Endothelial cell of umbilical vein (primary cell): ENCODE data around the gene ATP10B.

Source experiments
- CTCF ChIP-seq, 2 donors: IDR thresholded peaks; 1 replicate in 1 of 2; 2 replicates in 1 of 2; pipeline ENCODE4 v1.5.1; 2011; ENCODE audit warnings: low read length in 2 of 2, mild to moderate bottlenecking in 2 of 2, moderate library complexity in 2 of 2, control low read depth in 1 of 2, inconsistent platforms in 1 of 2, low read depth in 1 of 2; ENCODE audit not compliant: insufficient read depth in 1 of 2; ENCODE audit errors: extremely low read depth in 1 of 2
- EZH2 ChIP-seq: IDR thresholded peaks from 2 replicates; pipeline ENCODE4 v1.6.1; 2012; ENCODE audit warnings: borderline replicate concordance, low read depth, mild to moderate bottlenecking, moderate library complexity, low read length, inconsistent platforms; ENCODE audit not compliant: severe bottlenecking
- FOS ChIP-seq: IDR thresholded peaks from 2 replicates; pipeline ENCODE4 v1.6.1; 2011; ENCODE audit warnings: mild to moderate bottlenecking, low read length, moderate library complexity, borderline replicate concordance; ENCODE audit not compliant: insufficient read depth
- GATA2 ChIP-seq: IDR thresholded peaks from 2 replicates; pipeline ENCODE4 v1.7.0; 2011; ENCODE audit warnings: low read depth, mild to moderate bottlenecking, moderate library complexity, mixed read lengths, low read length; ENCODE audit not compliant: insufficient read length, insufficient read depth
- MAX ChIP-seq: IDR thresholded peaks from 2 replicates; pipeline ENCODE4 v1.6.1; 2011; ENCODE audit not compliant: insufficient read depth, insufficient read length
- MYC ChIP-seq: IDR thresholded peaks from one replicate; pipeline ENCODE4 v1.6.1; 2011; ENCODE audit warnings: mild to moderate bottlenecking, low read depth, low read length
- POLR2A ChIP-seq: IDR thresholded peaks from 2 replicates; pipeline ENCODE4 v1.6.1; 2012; ENCODE audit warnings: low read depth, mild to moderate bottlenecking, control low read depth, low read length
- POLR2AphosphoS5 ChIP-seq: IDR thresholded peaks from 2 replicates; pipeline ENCODE4 v1.6.1; 2012; ENCODE audit warnings: low read depth, mild to moderate bottlenecking, control low read depth, low read length, moderate library complexity; ENCODE audit not compliant: insufficient read depth

GRCh38 chr5:160675988-160676387 lies 176.0 kb downstream of the ATP10B start:
- TF ChIP-seq CTCF (IDR thresholded peaks at IDR 0.05; ENCODE audit: extremely low read depth in 1 of 2, insufficient read depth in 1 of 2, low read depth in 1 of 2, low read length in 2 of 2) (no peak), POLR2AphosphoS5 (no peak), EZH2 (no peak), POLR2A (no peak), FOS (no peak), MYC (no peak), GATA2 (no peak), MAX (no peak)
